ENCODE results near the gene TTC9.

The TTC9 gene

GRCh38 chr14:70641548-70642302 lies at the start of gene TTC9:
TSS of gene TTC9 (plus strand) at chr14:70641916. CDS start at chr14:70642130, 214 bp downstream.
- no peak for DNase-seq (ENCODE audit: low spot score)

DNA sequence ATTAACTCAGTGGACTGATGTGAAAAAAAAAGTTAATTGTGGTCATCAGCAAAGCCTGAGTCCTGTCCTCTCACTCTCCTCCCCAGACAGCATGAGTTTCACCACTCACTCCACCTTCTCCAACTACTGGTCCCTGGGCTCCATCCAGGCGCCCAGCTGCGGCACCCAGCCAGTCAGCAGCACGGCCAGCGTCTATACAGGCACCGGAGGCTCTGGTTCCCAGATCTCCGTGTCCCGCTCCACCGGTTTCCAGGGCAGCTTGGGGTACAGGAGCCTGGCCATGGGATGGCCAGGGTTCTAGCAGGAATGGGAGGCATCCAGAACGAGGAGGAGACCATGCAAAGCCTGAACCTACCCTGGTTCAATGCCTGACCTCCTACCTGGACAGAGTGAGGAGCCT lies 47.3 kb upstream of the TTC9 start:
- no peak for DNase-seq (ENCODE audit: low spot score)

- no peak for DNase-seq (ENCODE audit: low spot score)
These were observed 46.1 kb upstream of the TTC9 start for GRCh38 chr14:70595443-70596185.

GRCh38 chr14:70597731-70598130 lies 44.0 kb upstream of the TTC9 start:
- DNase-seq (ENCODE audit: low spot score) = no peak

- no peak for DNase-seq (ENCODE audit: low spot score)
These were observed 42.4 kb upstream of the TTC9 start for GRCh38 chr14:70599345-70599744.

GRCh38 chr14:70600382-70601157 lies 41.1 kb upstream of the TTC9 start, which contains the start of gene MED6:
TSS of gene MED6 (minus strand) at chr14:70600655. CDS start at chr14:70600637, 18 bp downstream.
- peak; percentile 96 for DNase-seq (ENCODE audit: low spot score)

GRCh38 chr14:70601162-70601561 lies 40.6 kb upstream of the TTC9 start:
- DNase-seq (ENCODE audit: low spot score) = no peak

- DNase-seq (ENCODE audit: low spot score) = no peak
These were observed 39.5 kb upstream of the TTC9 start for GRCh38 chr14:70602254-70602653.

DNA sequence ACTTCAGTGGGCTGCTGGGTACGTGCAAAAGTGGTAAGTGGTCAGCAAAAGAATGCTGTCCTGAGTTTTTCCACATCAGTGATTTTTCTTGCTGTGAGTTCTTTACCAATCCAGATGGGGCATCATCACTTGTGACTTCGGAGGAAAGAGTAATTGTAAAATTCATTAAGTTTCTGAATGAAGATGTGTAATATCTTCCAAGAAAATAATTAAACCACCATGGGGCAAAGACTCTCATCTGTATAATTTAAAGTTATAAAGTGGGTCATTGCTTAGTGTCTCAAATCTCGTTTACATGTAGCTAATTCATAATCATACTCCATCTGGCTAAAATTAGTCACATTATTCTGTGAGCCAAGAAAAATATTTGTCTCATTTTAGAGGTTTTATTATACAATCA lies 30.5 kb upstream of the TTC9 start:
- DNase-seq (ENCODE audit: low spot score) = no peak

DNA sequence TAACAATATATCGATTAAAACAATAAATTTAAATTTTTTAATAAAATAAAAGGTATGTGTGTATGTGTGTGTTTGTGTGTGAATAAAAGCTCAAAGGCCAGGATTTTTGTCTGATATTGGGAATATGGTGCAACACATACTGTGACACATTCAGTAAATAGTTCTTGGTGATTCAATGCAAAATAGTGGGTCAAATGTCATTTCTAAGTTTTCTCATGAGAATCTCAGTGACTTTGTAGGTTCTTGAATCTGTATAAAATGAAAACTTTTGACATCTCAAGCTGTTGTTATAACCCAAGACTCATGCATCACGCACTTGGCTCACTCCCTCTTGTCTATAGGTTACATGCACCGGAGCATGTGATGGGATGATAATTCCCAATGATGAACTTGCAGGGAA lies 25.1 kb upstream of the TTC9 start:
- no peak for DNase-seq (ENCODE audit: low spot score)

GRCh38 chr14:70618314-70618713 lies 23.4 kb upstream of the TTC9 start:
- DNase-seq (ENCODE audit: low spot score) = no peak

DNA sequence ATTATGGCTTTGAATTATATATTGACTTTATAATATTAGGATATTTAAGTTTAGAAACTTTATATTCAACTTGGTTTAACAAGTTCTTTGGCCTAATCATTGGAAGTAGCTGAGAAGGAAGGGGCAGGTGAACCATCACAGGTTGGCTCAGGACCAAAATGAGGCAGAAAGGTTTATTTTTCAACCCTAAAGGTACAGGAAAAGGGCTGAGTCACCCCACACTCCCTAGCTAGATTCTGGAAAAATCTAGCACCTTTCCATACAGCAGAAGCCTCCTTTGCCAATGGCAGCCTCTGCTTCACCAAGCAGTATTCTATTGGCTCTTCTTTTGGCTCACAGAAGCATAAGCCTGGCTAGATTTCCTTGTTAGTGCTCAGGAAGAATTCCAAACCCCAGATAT lies 22.0 kb upstream of the TTC9 start:
- no peak for DNase-seq (ENCODE audit: low spot score)

DNA sequence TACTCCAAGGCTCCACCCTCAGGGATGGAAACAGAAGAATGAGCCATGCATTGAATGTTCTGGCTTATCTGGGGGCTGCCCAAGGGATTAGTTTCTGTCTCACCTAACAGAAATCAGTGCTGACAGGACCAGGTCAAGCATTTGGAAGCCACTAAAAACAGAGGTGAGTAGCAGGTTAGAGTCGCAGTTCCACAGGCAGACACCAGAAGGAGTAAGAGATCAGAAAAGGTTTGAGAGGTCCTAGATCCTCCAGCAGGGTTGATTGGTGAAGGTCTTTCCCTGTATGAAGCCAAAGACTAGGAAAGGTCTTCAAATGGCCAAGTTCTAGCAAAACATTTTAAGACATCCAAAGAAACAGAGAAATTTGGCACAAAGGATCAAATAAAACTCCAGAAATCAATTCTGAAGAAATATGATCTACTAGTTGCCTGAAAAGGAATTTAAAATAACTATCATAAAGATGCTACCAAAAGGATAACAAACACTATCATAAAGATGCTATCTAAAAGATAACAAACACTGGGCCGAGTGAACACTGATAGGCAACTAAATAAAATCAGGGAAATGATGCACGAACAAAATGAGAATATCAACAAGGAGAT lies 19.5 kb upstream of the TTC9 start:
- DNase-seq (ENCODE audit: low spot score) = peak; percentile 38

- no peak for DNase-seq (ENCODE audit: low spot score)
These were observed 16.7 kb upstream of the TTC9 start for GRCh38 chr14:70624972-70625371.

GRCh38 chr14:70631948-70632347 lies 9.8 kb upstream of the TTC9 start:
- no peak for DNase-seq (ENCODE audit: low spot score)

DNA sequence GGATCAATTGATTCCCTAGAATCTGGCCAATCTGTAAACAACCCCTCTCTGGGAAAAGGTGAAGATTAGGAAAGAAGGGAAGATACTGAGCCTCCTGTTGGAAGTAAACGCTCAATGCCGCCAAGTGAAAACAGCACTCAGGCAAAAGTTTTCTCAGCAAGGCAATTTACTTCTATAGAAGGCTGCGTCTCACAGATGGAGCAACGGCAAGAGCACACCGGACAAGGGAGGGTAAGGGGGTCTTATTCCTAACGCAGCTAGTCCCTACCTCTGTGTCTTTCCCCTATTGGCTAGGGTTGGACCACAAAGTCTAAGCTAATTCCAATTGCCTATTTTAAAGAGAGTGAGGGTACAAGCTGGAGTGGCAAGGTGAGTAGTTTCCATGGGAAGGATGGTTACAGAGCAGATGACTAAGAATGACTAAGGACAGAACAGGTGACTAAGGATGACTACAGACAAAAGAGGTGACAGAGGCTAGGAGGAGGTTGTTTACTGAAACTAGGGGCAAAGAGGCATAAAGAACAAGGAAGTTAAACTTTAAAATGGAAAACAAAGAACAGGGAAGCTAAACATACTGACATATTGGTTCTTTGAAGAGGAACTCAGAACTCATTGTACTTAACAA lies 5.6 kb upstream of the TTC9 start:
- no peak for DNase-seq (ENCODE audit: low spot score)

DNA sequence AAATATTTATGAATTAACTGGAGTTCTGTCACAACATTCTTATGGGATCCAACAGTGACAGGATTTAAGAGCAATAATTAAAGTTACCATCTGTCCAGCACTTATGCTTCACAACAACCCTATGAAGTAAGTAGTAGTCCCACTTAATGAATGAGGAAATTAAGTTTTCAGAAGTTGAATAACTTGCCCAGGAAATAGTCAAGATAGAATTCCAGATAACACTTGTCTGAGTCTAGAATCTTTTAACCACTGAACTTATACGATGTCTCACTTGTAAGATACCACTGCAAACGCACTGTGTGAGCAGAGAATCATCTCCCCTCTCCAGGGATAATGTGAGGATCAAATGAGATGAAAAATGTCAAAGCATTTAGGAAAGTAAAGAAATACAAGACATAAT lies 3.3 kb upstream of the TTC9 start:
- no peak for DNase-seq (ENCODE audit: low spot score)

DNA sequence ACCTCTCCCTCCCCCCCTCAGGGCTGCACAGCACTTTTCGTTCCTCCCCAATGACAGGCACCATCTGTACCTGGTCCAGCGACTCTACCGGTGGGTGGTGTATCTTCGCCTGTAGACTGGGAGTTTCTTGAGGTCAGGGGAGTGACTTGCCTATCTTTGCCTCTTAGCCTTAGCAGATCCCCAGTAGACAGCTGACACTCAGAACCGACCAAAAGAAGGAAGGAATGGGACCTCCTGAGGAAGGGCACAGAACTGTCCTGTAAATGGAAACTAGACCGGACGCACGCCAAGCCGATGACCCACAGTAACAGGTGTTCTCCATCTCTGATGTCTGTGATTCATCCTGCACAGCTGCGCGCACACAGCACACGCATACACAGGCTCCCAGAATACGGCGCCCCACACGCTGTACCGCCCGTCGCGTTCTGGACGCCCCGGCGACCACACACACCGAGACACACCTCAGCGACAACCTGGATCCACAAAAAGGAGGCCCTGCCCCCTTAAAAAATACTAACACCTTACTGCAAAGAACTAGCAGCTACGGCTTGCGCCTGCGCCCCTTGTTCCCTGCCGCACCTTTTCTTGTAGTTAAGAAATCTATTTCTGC lies 673 bp upstream of the TTC9 start:
- DNase-seq (ENCODE audit: low spot score) = no peak

GRCh38 chr14:70642303-70643235 lies 853 bp downstream of the TTC9 start:
- DNase-seq (ENCODE audit: low spot score) = no peak

DNA sequence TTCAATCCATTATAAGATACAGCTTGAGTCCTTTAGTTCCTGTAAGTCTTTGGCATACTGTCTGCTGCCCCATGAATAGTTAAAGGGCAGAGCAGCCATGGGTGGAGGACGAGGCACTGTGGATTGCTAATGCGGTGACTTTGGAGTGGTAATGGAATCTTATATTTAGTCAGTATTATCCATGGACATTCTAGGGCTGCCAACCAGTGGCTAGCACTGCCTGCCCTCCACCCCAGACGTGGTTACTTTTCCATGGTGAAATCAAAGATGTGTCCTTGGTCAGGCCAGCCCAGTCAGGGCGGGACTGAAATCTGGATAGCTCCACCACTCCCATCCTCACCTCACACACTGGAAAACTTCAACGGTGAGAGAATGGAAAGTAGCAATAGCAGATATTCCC lies 2.3 kb downstream of the TTC9 start:
- DNase-seq (ENCODE audit: low spot score) = no peak

Data from COLO829 (cell line).